NCI-H526 treated with DMSO at 0.1 percent for 48 hours (cell line): ENCODE results near the gene HMX1.

Source experiments
- DNase-seq: peaks from one replicate; lab custom pipeline; 2025; lab: John Stamatoyannopoulos, UW

Gene HMX1

GRCh38 chr4:8856835-8857621, 14.6 kb downstream of the HMX1 start:
- no peak for DNase-seq

GRCh38 chr4:8855818-8856245, 15.8 kb downstream of the HMX1 start:
- DNase-seq = no peak

- no peak for DNase-seq
Measured at GRCh38 chr4:8854931-8855330, 16.7 kb downstream of the HMX1 start.

- DNase-seq = no peak
Measured at GRCh38 chr4:8854016-8854415, 17.6 kb downstream of the HMX1 start.

GRCh38 chr4:8853249-8853648, 18.4 kb downstream of the HMX1 start:
- DNase-seq = no peak

GRCh38 chr4:8852118-8852704, 19.4 kb downstream of the HMX1 start:
- no peak for DNase-seq

GRCh38 chr4:8851321-8852117, 20.1 kb downstream of the HMX1 start:
- DNase-seq = no peak

- DNase-seq = no peak
Measured at GRCh38 chr4:8850830-8851188, 20.8 kb downstream of the HMX1 start.

GRCh38 chr4:8850074-8850829, 21.4 kb downstream of the HMX1 start:
- no peak for DNase-seq

- no peak for DNase-seq
Measured at GRCh38 chr4:8849266-8850073, 22.2 kb downstream of the HMX1 start.

GRCh38 chr4:8848507-8849265, 23.0 kb downstream of the HMX1 start:
- no peak for DNase-seq

GRCh38 chr4:8847764-8848163, 23.9 kb downstream of the HMX1 start:
- DNase-seq = no peak

GRCh38 chr4:8847331-8847730, 24.3 kb downstream of the HMX1 start:
- no peak for DNase-seq

- no peak for DNase-seq
Measured at GRCh38 chr4:8846826-8847225, 24.8 kb downstream of the HMX1 start.

- no peak for DNase-seq
Measured at GRCh38 chr4:8846046-8846720, 25.5 kb downstream of the HMX1 start.

- no peak for DNase-seq
Measured at GRCh38 chr4:8844976-8845690, 26.5 kb downstream of the HMX1 start.

- no peak for DNase-seq
Measured at GRCh38 chr4:8843597-8843996, 28.0 kb downstream of the HMX1 start.

GRCh38 chr4:8842614-8843013, 29.0 kb downstream of the HMX1 start:
- DNase-seq = no peak

- DNase-seq = no peak
Measured at GRCh38 chr4:8841678-8842268, 29.9 kb downstream of the HMX1 start.
